Tibial artery (tissue), 4 donors: Measurements from ENCODE around the gene ZFYVE9.
"Not testable (repeated sequence)": the region's sequence is repeated elsewhere in the genome, so short reads cannot be mapped to it uniquely, and the experiment has no call there.

Experiments used
- DNase-seq, 2 donors: peaks; one replicate each; pipeline ENCODE4 v3.0.0-alpha.2; 2019
- H3K27ac ChIP-seq, 2 donors: fragments of 200-600 bp; sonication (generic) in 1 of 2; 1 replicate in 1 of 2; 2 replicates in 1 of 2; pipeline ENCODE4 v1.5.1; 2018 to 2019; ENCODE audit warnings: mild to moderate bottlenecking in 1 of 2
- H3K27me3 ChIP-seq, 2 donors: fragments of 200-600 bp; sonication (generic) in 1 of 2; one replicate each; pipeline versions ENCODE4 v1.5.1 to v1.6.0; 2016 to 2019
- H3K36me3 ChIP-seq, 3 donors: fragments of 200-600 bp; sonication (generic) in 2 of 3; one replicate each; pipeline ENCODE4 v1.5.1; 2016 to 2019; ENCODE audit warnings: mild to moderate bottlenecking in 2 of 3
- H3K4me1 ChIP-seq, 4 donors: fragments of 200-600 bp; sonication (generic) in 2 of 4; 1 replicate in 3 of 4; 2 replicates in 1 of 4; pipeline ENCODE4 v1.5.1; 2016 to 2019
- H3K4me3 ChIP-seq, 2 donors: fragments of 200-600 bp; sonication (generic) in 1 of 2; 1 replicate in 1 of 2; 2 replicates in 1 of 2; pipeline ENCODE4 v1.5.1; 2018 to 2019; ENCODE audit warnings: mild to moderate bottlenecking in 2 of 2
- H3K9me3 ChIP-seq, 3 donors: fragments of 200-600 bp; sonication (generic) in 1 of 3; one replicate each; pipeline ENCODE4 v1.5.1; 2016 to 2019
- CTCF ChIP-seq, 2 experiments: fragments of 200-600 bp in 1 of 2; fragments of 450-650 bp in 1 of 2; IDR thresholded peaks; one replicate each; pipeline ENCODE4 v1.5.1; 2017 to 2019; ENCODE audit warnings: antibody characterized with exemption in 2 of 2, mild to moderate bottlenecking in 1 of 2, moderate library complexity in 1 of 2
- intact Hi-C: fragments of 100-400 bp; cut with DNase I; formaldehyde crosslinking; loops from one replicate; pipeline ENCODE4 v1.15.0; 2023; ENCODE audit warnings: low total_unique reads

The ZFYVE9 gene

GRCh38 chr1:52162947-52163346 is 21.1 kb downstream of the ZFYVE9 start:
- TF ChIP-seq CTCF (IDR thresholded peaks at IDR 0.05), result no peak
- Histone ChIP-seq H3K36me3 (no peaks in the 10 kb centered on the region), H3K27ac (no peak overlapping the region), H3K4me3 (no peak overlapping the region), H3K9me3 (no peaks in the 10 kb centered on the region), H3K4me1 (peaks cover 0 to 8% (median 0%) of the 10 kb centered on the region in 4 donors), H3K27me3 (no peaks in the 10 kb centered on the region)
- DNase-seq, result no peak
- intact Hi-C loops, result no loop called here

GRCh38 chr1:52164604-52165003 is 22.7 kb downstream of the ZFYVE9 start:
- no peaks in the 10 kb centered on the region for H3K36me3 ChIP-seq
- no peak overlapping the region for H3K27ac ChIP-seq
- H3K27me3 ChIP-seq, result no peaks in the 10 kb centered on the region
- TF ChIP-seq CTCF (IDR thresholded peaks at IDR 0.05), result no peak
- no peak for DNase-seq
- H3K4me1 ChIP-seq, result no peaks in the 10 kb centered on the region
- H3K4me3 ChIP-seq, result no peak overlapping the region
- intact Hi-C loops, result no loop called here
- H3K9me3 ChIP-seq, result no peaks in the 10 kb centered on the region

GRCh38 chr1:52166996-52167753 is 25.3 kb downstream of the ZFYVE9 start:
- no peak for DNase-seq
- Histone ChIP-seq H3K4me3 (no peak overlapping the region), H3K27ac (no peak overlapping the region), H3K9me3 (peaks cover 0 to 3% (median 0%) of the 10 kb centered on the region in 3 donors), H3K27me3 (no peaks in the 10 kb centered on the region), H3K36me3 (no peaks in the 10 kb centered on the region), H3K4me1 (no peaks in the 10 kb centered on the region)
- TF ChIP-seq CTCF (IDR thresholded peaks at IDR 0.05), result no peak
- intact Hi-C loops, result no loop called here

- Histone ChIP-seq H3K27ac (no peak overlapping the region), H3K4me1 (no peaks in the 10 kb centered on the region), H3K36me3 (no peaks in the 10 kb centered on the region), H3K4me3 (no peak overlapping the region), H3K27me3 (no peaks in the 10 kb centered on the region), H3K9me3 (peaks cover 0 to 3% (median 0%) of the 10 kb centered on the region in 3 donors)
- intact Hi-C loops, result no loop called here
- DNase-seq, result no peak
- TF ChIP-seq CTCF (IDR thresholded peaks at IDR 0.05), result no peak
These were observed 26.6 kb downstream of the ZFYVE9 start for GRCh38 chr1:52168373-52169080.

- H3K27me3 ChIP-seq, H3K9me3 ChIP-seq: not testable (repeated sequence)
These were observed 29.3 kb downstream of the ZFYVE9 start for GRCh38 chr1:52171149-52171548.

GRCh38 chr1:52179073-52179472 is 37.2 kb downstream of the ZFYVE9 start:
- no peaks in the 10 kb centered on the region for H3K27me3 ChIP-seq
- no peak for TF ChIP-seq CTCF (IDR thresholded peaks at IDR 0.05)
- H3K27ac ChIP-seq, result no peak overlapping the region
- no peak for DNase-seq
- no peaks in the 10 kb centered on the region for H3K36me3 ChIP-seq
- no peaks in the 10 kb centered on the region for H3K4me1 ChIP-seq
- intact Hi-C loops, result no loop called here
- H3K4me3 ChIP-seq, result no peak overlapping the region
- no peaks in the 10 kb centered on the region for H3K9me3 ChIP-seq

More at GRCh38 chr1:52171149-52171548, 29.3 kb downstream of the ZFYVE9 start:
- H3K27ac ChIP-seq, H3K4me1 ChIP-seq, H3K36me3 ChIP-seq, intact Hi-C loops, DNase-seq, H3K4me3 ChIP-seq: not testable (repeated sequence)
